CD14-positive monocyte (primary cell): ENCODE measurements around the gene TINAG. TPM values are rescaled to one million over a fixed set of nuclear protein-coding genes. Genes with fewer than 3 reads are reported as not detected.

ENCODE experiments used
- DNase-seq, 3 donors: peaks; one replicate each; pipeline ENCODE4 v3.0.0-alpha.2; 2011 to 2022
- H2AFZ ChIP-seq: 2 replicates; pipeline ENCODE4 v1.6.0; 2012; ENCODE audit warnings: mild to moderate bottlenecking, low read depth, low read length, inconsistent platforms; ENCODE audit not compliant: insufficient read depth, poor library complexity, severe bottlenecking
- H3K27ac ChIP-seq, 2 donors: 1 replicate in 1 of 2; 2 replicates in 1 of 2; pipeline ENCODE4 v1.5.1; 2012 to 2013; ENCODE audit warnings: low read length in 2 of 2, control low read depth in 1 of 2, inconsistent platforms in 1 of 2, low read depth in 1 of 2, mild to moderate bottlenecking in 1 of 2
- H3K27me3 ChIP-seq, 2 donors: one replicate each; pipeline versions ENCODE4 v1.6.0 to v1.6.1; 2011 to 2013; ENCODE audit warnings: low read length in 2 of 2; ENCODE audit not compliant: control insufficient read depth in 2 of 2, insufficient read depth in 2 of 2
- H3K36me3 ChIP-seq, 2 donors: replicated peaks in 1 of 2; 1 replicate in 1 of 2; 2 replicates in 1 of 2; pipeline versions ENCODE4 v1.5.1 to v1.6.1; 2012 to 2013; ENCODE audit warnings: low read length in 2 of 2, control low read depth in 1 of 2, inconsistent platforms in 1 of 2, mild to moderate bottlenecking in 1 of 2; ENCODE audit not compliant: insufficient read depth in 2 of 2, control insufficient read depth in 1 of 2
- H3K4me1 ChIP-seq, 2 donors: 1 replicate in 1 of 2; 2 replicates in 1 of 2; pipeline versions ENCODE4 v1.5.1 to v1.6.1; 2012 to 2013; ENCODE audit warnings: low read length in 2 of 2, control low read depth in 1 of 2, inconsistent platforms in 1 of 2, mild to moderate bottlenecking in 1 of 2, moderate library complexity in 1 of 2; ENCODE audit not compliant: insufficient read depth in 2 of 2, control insufficient read depth in 1 of 2
- H3K4me2 ChIP-seq: replicated peaks from 2 replicates; pipeline ENCODE3; 2012; ENCODE audit warnings: low read length, moderate library complexity, mild to moderate bottlenecking; ENCODE audit not compliant: poor library complexity, severe bottlenecking; ENCODE audit errors: extremely low read depth
- H3K4me3 ChIP-seq, 3 experiments: fragments of 200-600 bp in 1 of 3; sonication (generic) in 1 of 3; replicated peaks in 1 of 3; 1 replicate in 2 of 3; 2 replicates in 1 of 3; pipeline ENCODE4 v1.5.1; 2011 to 2013; ENCODE audit warnings: low read length in 3 of 3, mild to moderate bottlenecking in 3 of 3, control low read depth in 2 of 3, low read depth in 2 of 3, inconsistent platforms in 1 of 3, moderate library complexity in 1 of 3
- H3K79me2 ChIP-seq: 2 replicates; pipeline ENCODE4 v1.6.0; 2012; ENCODE audit warnings: mild to moderate bottlenecking, control low read depth, inconsistent platforms, low read length, moderate library complexity; ENCODE audit not compliant: insufficient read depth
- H3K9ac ChIP-seq: 2 replicates; pipeline ENCODE4 v1.6.0; 2017; ENCODE audit warnings: low read length, mild to moderate bottlenecking; ENCODE audit not compliant: insufficient read depth, poor library complexity, severe bottlenecking
- H3K9me3 ChIP-seq, 2 donors: replicated peaks in 1 of 2; 1 replicate in 1 of 2; 2 replicates in 1 of 2; pipeline versions ENCODE4 v1.5.1 to v1.6.1; 2012 to 2013; ENCODE audit warnings: low read length in 2 of 2, control low read depth in 1 of 2; ENCODE audit not compliant: control insufficient read depth in 1 of 2, insufficient read depth in 1 of 2
- H4K20me1 ChIP-seq: 2 replicates; pipeline ENCODE4 v1.6.0; 2012; ENCODE audit warnings: mild to moderate bottlenecking, low read length, control low read depth, moderate library complexity; ENCODE audit not compliant: insufficient read depth
- H3K27ac Mint-ChIP-seq, 7 donors: one replicate each; pipeline ENCODE4 v1.8.0; 2020; ENCODE audit warnings: mild to moderate bottlenecking in 7 of 7, mixed read lengths in 7 of 7, moderate library complexity in 6 of 7, inconsistent platforms in 2 of 7
- H3K27me3 Mint-ChIP-seq, 3 donors: one replicate each; pipeline ENCODE4 v1.8.0; 2021 to 2022; ENCODE audit warnings: low read depth in 3 of 3, mild to moderate bottlenecking in 3 of 3, mixed read lengths in 3 of 3, moderate library complexity in 3 of 3, inconsistent platforms in 1 of 3
- H3K36me3 Mint-ChIP-seq, 2 donors: one replicate each; pipeline ENCODE4 v1.8.0; 2020; ENCODE audit warnings: mixed read lengths in 2 of 2, inconsistent platforms in 1 of 2, mild to moderate bottlenecking in 1 of 2
- H3K4me1 Mint-ChIP-seq: one replicate; pipeline ENCODE4 v1.8.0; 2020; ENCODE audit warnings: mild to moderate bottlenecking, mixed read lengths
- H3K4me3 Mint-ChIP-seq, 2 donors: one replicate each; pipeline ENCODE4 v1.8.0; 2020; ENCODE audit warnings: mild to moderate bottlenecking in 2 of 2, mixed read lengths in 2 of 2, moderate library complexity in 1 of 2
- H3K9me3 Mint-ChIP-seq, 7 donors: one replicate each; pipeline ENCODE4 v1.8.0; 2020 to 2022; ENCODE audit warnings: mixed read lengths in 7 of 7, mild to moderate bottlenecking in 6 of 7, moderate library complexity in 6 of 7, inconsistent platforms in 2 of 7
- WGBS: methylation state at CpG from one replicate; pipeline ENCODE4 v1.1.5; 2013; ENCODE audit warnings: missing lambda C conversion rate; ENCODE audit not compliant: insufficient coverage; 5-methylcytosine and 5-hydroxymethylcytosine counted together
- intact Hi-C, 2 donors: fragments of 100-400 bp; cut with micrococcal nuclease; formaldehyde crosslinking; loops; one replicate each; pipeline versions ENCODE4 v1.15.0 to v1.15.1; 2023
- polyA plus RNA-seq, 3 donors: library from polyadenylated mRNA; depleted of rRNA in 1 of 3; unstranded in 2 of 3; stranded (reverse) in 1 of 3; fragments of 300-500 nt in 2 of 3; fragments of >200 nt in 1 of 3; fragmentation: Illumina TruSeq in 2 of 3; gene quantifications; 1 replicate in 2 of 3; 2 replicates in 1 of 3; pipeline ENCODE4 v1.2.3, GENCODE V29; 2012 to 2021
- TF ChIP-seq, protein P1 (sequence below): fragments of 200-600 bp; IDR thresholded peaks from one replicate; pipeline ENCODE4 v1.8.0; 2022; ENCODE audit warnings: antibody characterized with exemption, mild to moderate bottlenecking

The TINAG gene
- polyA plus RNA-seq, 3 donors = not detected

DNA sequence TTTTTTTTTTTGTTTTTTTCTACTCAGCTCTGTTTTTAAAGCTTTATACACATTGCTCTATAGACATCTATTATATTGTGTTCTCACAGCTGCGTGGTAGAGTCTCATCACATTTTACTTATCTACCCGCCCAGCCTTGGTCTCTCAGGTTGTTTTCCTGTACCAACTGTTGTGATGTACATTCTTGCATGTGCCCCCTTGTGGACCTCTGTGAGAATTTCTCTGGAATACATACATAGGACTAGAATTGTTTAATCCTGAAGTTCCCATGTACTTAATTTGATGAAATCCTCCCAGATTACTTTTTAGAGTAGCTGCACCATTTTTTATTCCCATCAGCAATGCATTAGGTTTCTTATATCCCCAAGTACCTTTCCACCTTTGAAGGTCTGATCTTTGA lies 40.4 kb upstream of the TINAG start:
- no peaks in the 10 kb centered on the region for H4K20me1 ChIP-seq
- Mint-ChIP-seq H3K27ac (no peak overlapping the region), H3K36me3 (no peaks in the 10 kb centered on the region), H3K4me3 (no peak overlapping the region), H3K4me1 (no peaks in the 10 kb centered on the region), H3K9me3 (peaks cover 0 to 5% (median 0%) of the 10 kb centered on the region in 7 donors), H3K27me3 (peaks cover 0 to 3% (median 0%) of the 10 kb centered on the region in 3 donors)
- no peak overlapping the region for H3K4me2 ChIP-seq
- no peaks in the 10 kb centered on the region for H3K4me1 ChIP-seq
- no peaks in the 10 kb centered on the region for H3K79me2 ChIP-seq
- H3K9ac ChIP-seq = no peak overlapping the region
- intact Hi-C loops = no loop called here
- no peaks in the 10 kb centered on the region for H3K9me3 ChIP-seq
- no peak overlapping the region for H2AFZ ChIP-seq
- H3K27me3 ChIP-seq = no peaks in the 10 kb centered on the region
- no peak for DNase-seq
- TF ChIP-seq, protein P1, sequence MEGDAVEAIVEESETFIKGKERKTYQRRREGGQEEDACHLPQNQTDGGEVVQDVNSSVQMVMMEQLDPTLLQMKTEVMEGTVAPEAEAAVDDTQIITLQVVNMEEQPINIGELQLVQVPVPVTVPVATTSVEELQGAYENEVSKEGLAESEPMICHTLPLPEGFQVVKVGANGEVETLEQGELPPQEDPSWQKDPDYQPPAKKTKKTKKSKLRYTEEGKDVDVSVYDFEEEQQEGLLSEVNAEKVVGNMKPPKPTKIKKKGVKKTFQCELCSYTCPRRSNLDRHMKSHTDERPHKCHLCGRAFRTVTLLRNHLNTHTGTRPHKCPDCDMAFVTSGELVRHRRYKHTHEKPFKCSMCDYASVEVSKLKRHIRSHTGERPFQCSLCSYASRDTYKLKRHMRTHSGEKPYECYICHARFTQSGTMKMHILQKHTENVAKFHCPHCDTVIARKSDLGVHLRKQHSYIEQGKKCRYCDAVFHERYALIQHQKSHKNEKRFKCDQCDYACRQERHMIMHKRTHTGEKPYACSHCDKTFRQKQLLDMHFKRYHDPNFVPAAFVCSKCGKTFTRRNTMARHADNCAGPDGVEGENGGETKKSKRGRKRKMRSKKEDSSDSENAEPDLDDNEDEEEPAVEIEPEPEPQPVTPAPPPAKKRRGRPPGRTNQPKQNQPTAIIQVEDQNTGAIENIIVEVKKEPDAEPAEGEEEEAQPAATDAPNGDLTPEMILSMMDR = no peak
- H3K4me3 ChIP-seq = no peak overlapping the region
- no peaks in the 10 kb centered on the region for H3K36me3 ChIP-seq
- no CpG with 5 or more reads among the region's 2 CpGs for WGBS
- no peak overlapping the region for H3K27ac ChIP-seq

DNA sequence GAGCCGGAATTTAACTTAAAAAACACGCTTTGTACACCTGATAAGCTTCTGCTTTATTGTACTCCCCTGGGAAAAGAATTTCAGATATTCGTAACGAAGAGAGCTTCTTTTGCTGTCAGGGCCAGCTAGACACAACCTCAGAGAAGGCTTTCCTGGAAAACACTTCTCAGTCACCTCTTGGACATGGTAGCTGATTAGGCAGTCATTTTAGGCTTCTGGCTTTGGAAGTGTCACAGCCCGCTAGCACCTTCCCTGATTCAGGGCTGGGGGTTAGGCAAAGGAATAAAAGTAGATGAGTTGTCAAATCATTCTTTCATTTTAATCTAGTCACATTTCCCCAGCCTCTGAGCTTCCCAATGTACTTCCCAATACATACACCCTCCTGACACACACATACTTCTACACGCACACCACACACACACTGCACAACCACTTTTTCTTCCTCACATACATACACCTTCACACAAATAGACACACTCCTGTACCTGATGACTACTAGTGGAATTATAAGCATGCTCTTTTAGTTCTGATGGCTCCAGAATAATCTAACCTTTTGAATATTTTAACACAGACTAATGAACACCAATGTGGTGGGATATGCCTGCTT lies 34.9 kb upstream of the TINAG start:
- Histone ChIP-seq H4K20me1 (no peaks in the 10 kb centered on the region), H3K4me3 (no peak overlapping the region), H3K27ac (no peak overlapping the region), H3K9ac (no peak overlapping the region), H3K4me1 (no peaks in the 10 kb centered on the region), H3K79me2 (no peaks in the 10 kb centered on the region), H3K9me3 (no peaks in the 10 kb centered on the region), H3K36me3 (no peaks in the 10 kb centered on the region), H2AFZ (no peak overlapping the region), H3K27me3 (no peaks in the 10 kb centered on the region), H3K4me2 (no peak overlapping the region)
- DNase-seq = no peak
- H3K36me3 Mint-ChIP-seq = no peaks in the 10 kb centered on the region
- H3K4me1 Mint-ChIP-seq = no peaks in the 10 kb centered on the region
- peaks cover 0 to 5% (median 2%) of the 10 kb centered on the region in 7 donors for H3K9me3 Mint-ChIP-seq
- TF ChIP-seq, protein P1 = no peak
- H3K27ac Mint-ChIP-seq = peak overlapping the region in 1 of 7 donors; percentile 1
- no peaks in the 10 kb centered on the region for H3K27me3 Mint-ChIP-seq
- H3K4me3 Mint-ChIP-seq = no peak overlapping the region
- intact Hi-C loops = no loop called here
- 96% methylated on average over 5 of the region's 6 CpGs for WGBS
